Measurements from ENCODE around the gene MASTL.

The MASTL gene

DNA sequence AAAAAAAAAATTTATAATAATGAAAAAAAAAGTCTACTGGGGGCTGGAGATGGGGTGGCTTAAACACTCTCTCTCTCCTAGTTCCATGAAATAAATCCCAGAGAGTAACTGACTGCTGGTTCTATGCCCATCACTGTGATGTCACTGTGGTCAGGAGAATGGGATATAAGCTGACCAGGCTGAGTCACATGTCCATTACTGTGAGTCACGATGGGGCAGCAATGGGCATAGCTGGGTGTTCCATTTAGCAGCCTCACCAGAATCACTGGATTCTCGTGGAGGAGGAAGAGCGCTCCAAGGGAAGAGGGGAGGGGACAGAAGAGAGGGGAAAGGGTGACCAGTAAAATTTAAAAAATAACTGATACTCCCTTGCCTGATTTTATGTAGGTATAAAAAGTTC is 37.1 kb downstream of the MASTL start:
- DNase-seq (ENCODE audit: low read depth) = no peak
- TF ChIP-seq, protein P1, sequence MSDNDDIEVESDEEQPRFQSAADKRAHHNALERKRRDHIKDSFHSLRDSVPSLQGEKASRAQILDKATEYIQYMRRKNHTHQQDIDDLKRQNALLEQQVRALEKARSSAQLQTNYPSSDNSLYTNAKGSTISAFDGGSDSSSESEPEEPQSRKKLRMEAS (IDR thresholded peaks at IDR 0.05; ENCODE audit: low read depth, low read length) = no peak
- H3K4me3 ChIP-seq (ENCODE audit: low read depth, low read length) = no peak overlapping the region

DNA sequence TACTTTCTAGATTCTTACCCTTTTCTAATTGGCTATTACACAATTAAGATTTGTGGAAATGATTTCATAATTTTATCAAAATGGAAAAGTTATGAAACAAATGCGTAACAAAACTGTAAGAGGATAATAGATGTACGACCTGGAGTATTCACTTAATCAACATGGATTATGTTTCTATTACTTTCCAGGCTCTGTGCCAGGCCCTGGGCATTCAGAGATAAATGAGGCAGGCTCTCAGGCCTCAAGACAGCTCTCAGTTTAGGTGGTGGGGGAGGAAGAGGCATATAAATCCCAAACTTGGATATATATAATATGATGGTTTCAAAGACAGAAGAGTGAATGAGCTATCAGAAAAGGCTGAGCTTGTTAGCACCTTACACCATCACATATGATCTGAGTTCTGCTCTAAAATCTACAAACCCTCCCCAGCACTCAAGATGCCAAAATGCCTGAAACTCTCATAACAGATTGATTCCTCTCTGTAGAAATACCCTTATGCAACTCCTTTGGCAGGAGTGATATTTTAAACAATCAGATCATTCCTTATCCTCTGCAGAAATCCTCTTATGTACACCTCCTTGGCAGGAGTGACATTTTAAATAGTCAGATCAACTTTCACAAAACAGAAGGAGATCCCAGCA is 42.9 kb downstream of the MASTL start:
- TF ChIP-seq, protein P2, sequence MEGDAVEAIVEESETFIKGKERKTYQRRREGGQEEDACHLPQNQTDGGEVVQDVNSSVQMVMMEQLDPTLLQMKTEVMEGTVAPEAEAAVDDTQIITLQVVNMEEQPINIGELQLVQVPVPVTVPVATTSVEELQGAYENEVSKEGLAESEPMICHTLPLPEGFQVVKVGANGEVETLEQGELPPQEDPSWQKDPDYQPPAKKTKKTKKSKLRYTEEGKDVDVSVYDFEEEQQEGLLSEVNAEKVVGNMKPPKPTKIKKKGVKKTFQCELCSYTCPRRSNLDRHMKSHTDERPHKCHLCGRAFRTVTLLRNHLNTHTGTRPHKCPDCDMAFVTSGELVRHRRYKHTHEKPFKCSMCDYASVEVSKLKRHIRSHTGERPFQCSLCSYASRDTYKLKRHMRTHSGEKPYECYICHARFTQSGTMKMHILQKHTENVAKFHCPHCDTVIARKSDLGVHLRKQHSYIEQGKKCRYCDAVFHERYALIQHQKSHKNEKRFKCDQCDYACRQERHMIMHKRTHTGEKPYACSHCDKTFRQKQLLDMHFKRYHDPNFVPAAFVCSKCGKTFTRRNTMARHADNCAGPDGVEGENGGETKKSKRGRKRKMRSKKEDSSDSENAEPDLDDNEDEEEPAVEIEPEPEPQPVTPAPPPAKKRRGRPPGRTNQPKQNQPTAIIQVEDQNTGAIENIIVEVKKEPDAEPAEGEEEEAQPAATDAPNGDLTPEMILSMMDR (IDR thresholded peaks at IDR 0.05; ENCODE audit: low read depth, low read length) = no peak
- TF ChIP-seq POLR2A (IDR thresholded peaks at IDR 0.05; ENCODE audit: extremely low read depth, insufficient read length) (no peak), MYC (IDR thresholded peaks at IDR 0.05; ENCODE audit: low read depth, low read length) (no peak)
- TF ChIP-seq, protein P1 (IDR thresholded peaks at IDR 0.05; ENCODE audit: low read depth, low read length) = no peak
- H3K4me3 ChIP-seq (ENCODE audit: low read depth, low read length) = no peak overlapping the region
- DNase-seq (ENCODE audit: low read depth) = no peak

DNA sequence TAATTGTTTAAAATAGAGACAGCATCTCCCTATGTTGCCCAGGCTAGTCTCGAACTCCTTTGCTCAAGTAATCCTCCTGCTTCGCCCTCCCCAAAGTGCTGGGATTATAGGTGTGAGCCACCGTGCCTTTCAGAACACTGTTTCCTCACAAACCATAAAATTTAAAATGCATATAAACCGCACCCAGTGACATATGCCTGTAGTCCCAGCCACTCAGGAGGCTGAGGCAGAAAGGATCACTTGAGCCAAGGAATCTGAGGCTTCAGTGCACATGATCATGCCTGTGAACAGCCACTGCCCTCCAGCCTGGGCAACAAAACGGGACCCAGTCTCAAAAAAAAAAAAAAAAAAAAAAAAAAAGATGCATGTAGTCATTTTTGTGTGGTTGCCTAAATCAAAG is 48.7 kb downstream of the MASTL start:
- H3K4me3 ChIP-seq (ENCODE audit: low read depth, low read length) = no peak overlapping the region
- DNase-seq (ENCODE audit: low read depth) = no peak
- TF ChIP-seq POLR2A (IDR thresholded peaks at IDR 0.05; ENCODE audit: extremely low read depth, insufficient read length) = no peak
- TF ChIP-seq, protein P1 (IDR thresholded peaks at IDR 0.05; ENCODE audit: low read depth, low read length) = no peak
- TF ChIP-seq, protein P2 (IDR thresholded peaks at IDR 0.05; ENCODE audit: low read depth, low read length) = no peak
- TF ChIP-seq MYC (IDR thresholded peaks at IDR 0.05; ENCODE audit: low read depth, low read length) = no peak

DNA sequence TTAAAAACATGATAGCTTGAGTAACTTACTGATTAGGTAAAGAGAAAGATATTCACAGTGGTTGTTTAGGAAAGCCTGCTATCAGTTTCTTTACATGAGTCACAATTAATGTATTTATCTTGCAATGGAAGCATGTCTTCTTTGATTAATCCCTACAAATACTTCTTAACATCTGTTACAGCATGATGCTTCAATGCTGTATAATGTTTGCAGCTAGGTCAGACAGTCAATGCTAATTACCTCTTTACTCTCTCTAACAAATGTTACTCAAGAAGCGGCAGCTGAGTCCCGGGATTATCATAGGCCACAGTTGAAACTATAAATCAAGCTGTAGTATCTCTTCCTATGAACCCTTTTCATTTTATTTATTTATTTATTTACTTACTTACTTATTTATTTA is 52.2 kb downstream of the MASTL start:
- DNase-seq (ENCODE audit: low read depth) = no peak
- no peak overlapping the region for H3K4me3 ChIP-seq (ENCODE audit: low read depth, low read length)
- no peak for TF ChIP-seq MYC (IDR thresholded peaks at IDR 0.05; ENCODE audit: low read depth, low read length)

DNA sequence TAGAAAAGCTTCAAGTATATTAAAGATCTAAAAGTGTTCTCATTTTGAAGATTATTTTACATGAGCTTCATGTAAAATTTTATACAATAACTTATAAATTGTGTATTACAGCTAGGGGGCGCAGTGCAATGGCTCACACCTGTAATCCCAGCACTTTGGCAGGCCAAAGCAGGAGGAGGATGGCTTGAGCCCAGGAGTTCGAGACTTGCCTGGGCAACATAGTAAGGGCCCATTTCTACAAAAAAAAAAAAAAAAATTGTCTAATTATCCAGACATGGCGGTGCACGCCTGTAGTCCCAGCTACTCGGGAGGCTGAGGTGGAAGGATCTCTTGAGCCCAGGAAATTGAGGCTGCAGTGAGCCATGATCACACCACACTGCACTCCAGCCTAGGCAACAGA is 68.8 kb downstream of the MASTL start:
- peak; percentile 36 for DNase-seq (ENCODE audit: low read depth)
- TF ChIP-seq, protein P2 (IDR thresholded peaks at IDR 0.05; ENCODE audit: low read depth, low read length) = peak; percentile 32
- TF ChIP-seq, protein P1 (IDR thresholded peaks at IDR 0.05; ENCODE audit: low read depth, low read length) = no peak
- TF ChIP-seq MYC (IDR thresholded peaks at IDR 0.05; ENCODE audit: low read depth, low read length) = no peak
- no peak for TF ChIP-seq POLR2A (IDR thresholded peaks at IDR 0.05; ENCODE audit: extremely low read depth, insufficient read length)
- no peak overlapping the region for H3K4me3 ChIP-seq (ENCODE audit: low read depth, low read length)

DNA sequence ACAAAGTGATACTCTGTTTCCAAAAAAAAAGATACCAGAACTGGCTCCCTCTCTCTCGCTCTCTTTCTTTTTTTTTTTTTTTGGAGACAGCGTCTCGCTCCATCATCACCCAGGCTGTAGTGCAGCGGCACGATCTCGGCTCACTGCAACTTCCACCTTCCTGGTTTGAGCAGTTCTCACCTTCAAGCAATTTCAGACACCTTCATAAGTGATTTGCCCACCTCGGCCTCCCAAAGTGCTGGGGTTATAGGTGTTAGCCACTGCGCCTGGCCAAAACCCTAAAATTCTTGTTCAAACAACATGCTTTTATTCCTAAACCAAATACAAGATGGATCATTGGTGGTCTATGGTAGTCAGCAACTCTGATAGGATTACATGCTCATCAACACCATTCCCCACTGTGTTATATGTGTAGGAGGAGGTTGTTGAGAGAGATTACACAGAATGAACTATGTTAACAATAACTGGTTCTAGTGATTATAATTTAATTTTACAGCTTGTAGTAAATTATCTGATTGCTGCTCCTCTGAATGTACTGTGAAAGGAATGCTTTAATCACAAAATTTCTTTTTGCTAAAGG is 69.9 kb downstream of the MASTL start:
- no peak overlapping the region for H3K4me3 ChIP-seq (ENCODE audit: low read depth, low read length)
- no peak for DNase-seq (ENCODE audit: low read depth)
- TF ChIP-seq, protein P2 (IDR thresholded peaks at IDR 0.05; ENCODE audit: low read depth, low read length) = no peak
- TF ChIP-seq, protein P1 (IDR thresholded peaks at IDR 0.05; ENCODE audit: low read depth, low read length) = no peak
- TF ChIP-seq POLR2A (IDR thresholded peaks at IDR 0.05; ENCODE audit: extremely low read depth, insufficient read length) (no peak), MYC (IDR thresholded peaks at IDR 0.05; ENCODE audit: low read depth, low read length) (no peak)
